Neuronal stem cell (in vitro differentiated cells): ENCODE results near the gene HAGHL.

Experiments used
- DNase-seq: peaks from one replicate; pipeline ENCODE4 v3.0.0-alpha.2; 2013; ENCODE audit warnings: low spot score
- H2AFZ ChIP-seq: one replicate; pipeline ENCODE4 v1.6.1; 2013; ENCODE audit warnings: mild to moderate bottlenecking, low read length, inconsistent platforms
- H2AK5ac ChIP-seq: 2 replicates; pipeline ENCODE4 v1.6.1; 2013; ENCODE audit warnings: low read depth, mild to moderate bottlenecking, inconsistent platforms, low read length, moderate library complexity, mixed read lengths
- H2BK120ac ChIP-seq: 2 replicates; pipeline ENCODE4 v1.6.1; 2013; ENCODE audit warnings: low read depth, mild to moderate bottlenecking, inconsistent platforms, low read length, moderate library complexity, mixed read lengths
- H2BK12ac ChIP-seq: one replicate; pipeline ENCODE4 v1.6.1; 2013; ENCODE audit warnings: low read length, inconsistent platforms
- H2BK15ac ChIP-seq: 2 replicates; pipeline ENCODE4 v1.6.1; 2013; ENCODE audit warnings: mild to moderate bottlenecking, low read length, inconsistent platforms, mixed read lengths
- H2BK5ac ChIP-seq: one replicate; pipeline ENCODE4 v1.6.1; 2013; ENCODE audit warnings: inconsistent platforms, mild to moderate bottlenecking, low read length, moderate library complexity
- H3K14ac ChIP-seq: one replicate; pipeline ENCODE4 v1.6.1; 2013; ENCODE audit warnings: low read length, inconsistent platforms
- H3K18ac ChIP-seq: 2 replicates; pipeline ENCODE4 v1.6.1; 2013; ENCODE audit warnings: low read length, inconsistent platforms
- H3K23ac ChIP-seq: 2 replicates; pipeline ENCODE4 v1.6.1; 2013; ENCODE audit warnings: low read depth, mild to moderate bottlenecking, mixed read lengths, low read length, inconsistent platforms; ENCODE audit not compliant: poor library complexity
- H3K27ac ChIP-seq: replicated peaks from 3 replicates; pipeline ENCODE4 v1.5.1; 2013; ENCODE audit warnings: low read length, inconsistent platforms
- H3K27me3 ChIP-seq, 3 experiments: 2 replicates each; pipeline ENCODE4 v1.6.1; 2013; ENCODE audit warnings: low read length in 3 of 3, mild to moderate bottlenecking in 2 of 3, inconsistent platforms in 1 of 3, low read depth in 1 of 3, mixed read lengths in 1 of 3, moderate library complexity in 1 of 3; ENCODE audit not compliant: control insufficient read depth in 3 of 3, insufficient read depth in 3 of 3
- H3K36me3 ChIP-seq, 2 donors: replicated peaks in 1 of 2; 2 replicates each; pipeline ENCODE4 v1.6.1; 2013; ENCODE audit warnings: low read length in 2 of 2; ENCODE audit not compliant: control insufficient read depth in 2 of 2, insufficient read depth in 2 of 2
- H3K4ac ChIP-seq: 2 replicates; pipeline ENCODE4 v1.6.1; 2013; ENCODE audit warnings: inconsistent platforms, mild to moderate bottlenecking, low read length, moderate library complexity
- H3K4me1 ChIP-seq, 2 donors: 1 replicate in 1 of 2; 2 replicates in 1 of 2; pipeline ENCODE4 v1.6.1; 2013; ENCODE audit warnings: low read length in 2 of 2, low read depth in 1 of 2; ENCODE audit not compliant: control insufficient read depth in 2 of 2, insufficient read depth in 1 of 2
- H3K4me2 ChIP-seq: one replicate; pipeline ENCODE4 v1.6.1; 2013; ENCODE audit warnings: mild to moderate bottlenecking, low read length, inconsistent platforms; ENCODE audit not compliant: insufficient read depth, poor library complexity, severe bottlenecking
- H3K4me3 ChIP-seq, 2 donors: 2 replicates each; pipeline ENCODE4 v1.5.1; 2013; ENCODE audit warnings: low read length in 2 of 2, mild to moderate bottlenecking in 2 of 2, inconsistent platforms in 1 of 2, moderate library complexity in 1 of 2
- H3K79me1 ChIP-seq: one replicate; pipeline ENCODE4 v1.6.1; 2013; ENCODE audit warnings: low read depth, mild to moderate bottlenecking, inconsistent platforms, low read length, moderate library complexity
- H3K9ac ChIP-seq: one replicate; pipeline ENCODE4 v1.6.1; 2013; ENCODE audit warnings: mild to moderate bottlenecking, low read depth, low read length, inconsistent platforms; ENCODE audit not compliant: poor library complexity
- H3K9me3 ChIP-seq, 2 donors: replicated peaks in 1 of 2; 2 replicates each; pipeline versions ENCODE3 to v1.6.1; 2013; ENCODE audit warnings: low read length in 2 of 2, mild to moderate bottlenecking in 2 of 2, inconsistent platforms in 1 of 2, low read depth in 1 of 2, mixed read lengths in 1 of 2, moderate library complexity in 1 of 2; ENCODE audit not compliant: control insufficient read depth in 2 of 2, insufficient read depth in 1 of 2
- H4K8ac ChIP-seq: one replicate; pipeline ENCODE4 v1.6.1; 2013; ENCODE audit warnings: low read depth, mild to moderate bottlenecking, inconsistent platforms, low read length, moderate library complexity
- H4K91ac ChIP-seq: one replicate; pipeline ENCODE4 v1.6.1; 2013; ENCODE audit warnings: low read length, low read depth, mild to moderate bottlenecking, inconsistent platforms; ENCODE audit not compliant: poor library complexity
- WGBS, 2 donors: extraction: QIAGEN DNeasy Blood & Tissue Kit; methylation state at CpG; one replicate each; pipeline ENCODE4 v1.1.7; 2013; ENCODE audit warnings: missing lambda C conversion rate in 2 of 2, mixed read lengths in 1 of 2; ENCODE audit not compliant: insufficient read length in 2 of 2, insufficient replicate concordance in 1 of 2; ENCODE audit errors: extremely low coverage in 2 of 2; 5-methylcytosine and 5-hydroxymethylcytosine counted together

Gene HAGHL

DNA sequence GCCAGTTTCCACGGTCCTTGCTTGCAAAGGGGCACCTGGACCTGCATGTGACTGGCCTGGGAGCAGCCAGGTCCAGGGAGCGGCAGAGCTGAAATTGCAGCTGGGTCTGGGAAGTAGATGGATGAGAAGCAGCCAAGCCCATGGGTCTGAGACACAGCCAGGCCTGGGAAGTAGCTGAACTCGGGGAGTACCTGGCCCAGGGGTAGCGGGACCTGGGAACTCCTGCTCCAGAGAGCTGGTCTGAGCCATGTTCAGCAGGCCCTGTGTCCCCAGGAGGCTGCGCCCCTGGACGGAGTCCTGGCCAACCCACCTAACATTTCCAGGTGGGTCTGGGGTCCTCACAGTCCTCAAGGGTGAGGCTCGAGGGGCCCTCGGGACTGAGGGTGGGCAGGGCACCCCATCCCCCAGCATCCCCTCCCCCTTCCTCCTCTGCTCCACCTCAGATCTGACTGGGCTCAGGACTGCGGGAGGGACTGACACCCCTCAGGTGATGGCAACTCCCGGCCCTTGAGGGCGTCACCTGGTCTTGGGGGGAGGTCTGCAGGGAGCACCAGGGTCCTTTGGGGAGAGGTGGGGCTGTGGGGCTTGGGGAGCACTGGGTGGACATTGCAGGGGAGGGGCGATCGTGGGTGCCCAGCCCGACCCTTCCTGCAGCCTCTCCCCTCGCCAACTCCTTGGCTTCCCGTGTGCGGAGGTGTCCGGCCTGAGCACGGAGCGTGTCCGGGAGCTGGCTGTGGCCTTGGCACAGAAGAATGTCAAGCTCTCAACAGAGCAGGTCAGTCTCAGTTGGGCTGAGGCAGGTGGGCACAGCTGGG, 36.7 kb downstream of the HAGHL start:
- peak overlapping the region; percentile 38 for H3K18ac ChIP-seq
- peaks cover 8 to 16% of the 10 kb centered on the region in 2 donors for H3K4me1 ChIP-seq
- H2BK120ac ChIP-seq = no peak overlapping the region
- no peak overlapping the region for H2AFZ ChIP-seq
- no CpG with 5 or more reads among the region's 21 CpGs for WGBS, 2 donors
- no peaks in the 10 kb centered on the region for H3K36me3 ChIP-seq
- H3K4me2 ChIP-seq = no peak overlapping the region
- peaks cover 5% of the 10 kb centered on the region for H3K79me1 ChIP-seq
- peak overlapping the region; percentile 9 for H3K14ac ChIP-seq
- H3K4ac ChIP-seq = peak overlapping the region; percentile 66
- H3K9ac ChIP-seq = no peak overlapping the region
- peak overlapping the region; percentile 97 for H2AK5ac ChIP-seq
- H2BK12ac ChIP-seq = peak overlapping the region; percentile 42
- no peak overlapping the region for H3K23ac ChIP-seq
- H4K91ac ChIP-seq = no peak overlapping the region
- H3K27ac ChIP-seq = no peak overlapping the region
- no peak overlapping the region for H2BK5ac ChIP-seq
- H3K27me3 ChIP-seq = peaks cover 0 to 15% (median 0%) of the 10 kb centered on the region in 3 experiments
- H4K8ac ChIP-seq = no peak overlapping the region
- no peak overlapping the region for H3K4me3 ChIP-seq
- H3K9me3 ChIP-seq = no peaks in the 10 kb centered on the region
- H2BK15ac ChIP-seq = peak overlapping the region; percentile 91
- DNase-seq = no peak

GRCh38 chr16:764184-764750, 37.4 kb downstream of the HAGHL start:
- no peak for DNase-seq
- no peak overlapping the region for H3K9ac ChIP-seq
- H3K23ac ChIP-seq = no peak overlapping the region
- H2AFZ ChIP-seq = no peak overlapping the region
- H3K4me3 ChIP-seq = no peak overlapping the region
- H3K4ac ChIP-seq = peak overlapping the region; percentile 66
- no peak overlapping the region for H4K91ac ChIP-seq
- H2BK5ac ChIP-seq = no peak overlapping the region
- WGBS, 2 donors = no CpG with 5 or more reads among the region's 20 CpGs
- H3K9me3 ChIP-seq = no peaks in the 10 kb centered on the region
- H3K4me1 ChIP-seq = peaks cover 8 to 19% of the 10 kb centered on the region in 2 donors
- H3K27me3 ChIP-seq = peaks cover 0 to 15% (median 0%) of the 10 kb centered on the region in 3 experiments
- H2BK12ac ChIP-seq = peak overlapping the region; percentile 14
- H3K14ac ChIP-seq = peak overlapping the region; percentile 9
- H2AK5ac ChIP-seq = peak overlapping the region; percentile 91
- H3K18ac ChIP-seq = peak overlapping the region; percentile 44
- no peak overlapping the region for H3K27ac ChIP-seq
- peaks cover 5% of the 10 kb centered on the region for H3K79me1 ChIP-seq
- H2BK15ac ChIP-seq = peak overlapping the region; percentile 85
- no peak overlapping the region for H3K4me2 ChIP-seq
- no peaks in the 10 kb centered on the region for H3K36me3 ChIP-seq
- no peak overlapping the region for H4K8ac ChIP-seq
- no peak overlapping the region for H2BK120ac ChIP-seq

- Histone ChIP-seq H2BK120ac (no peak overlapping the region), H3K4me2 (no peak overlapping the region), H3K4me3 (no peak overlapping the region), H3K79me1 (peaks cover 5% of the 10 kb centered on the region), H3K14ac (peak overlapping the region; percentile 71), H3K27ac (no peak overlapping the region), H3K18ac (peak overlapping the region; percentile 80), H3K4me1 (peaks cover 5 to 16% of the 10 kb centered on the region in 2 donors), H3K9ac (peak overlapping the region; percentile 21), H3K4ac (no peak overlapping the region), H3K23ac (no peak overlapping the region), H2BK15ac (peak overlapping the region; percentile 85), H3K27me3 (peaks cover 0 to 14% (median 0%) of the 10 kb centered on the region in 3 experiments), H2BK12ac (peak overlapping the region; percentile 73), H2AFZ (no peak overlapping the region), H3K36me3 (no peaks in the 10 kb centered on the region), H2AK5ac (peak overlapping the region; percentile 90), H3K9me3 (no peaks in the 10 kb centered on the region), H4K91ac (no peak overlapping the region), H2BK5ac (no peak overlapping the region), H4K8ac (no peak overlapping the region)
- DNase-seq = no peak
- WGBS, 2 donors = no CpG with 5 or more reads among the region's 38 CpGs
Measured at GRCh38 chr16:764848-765487, 38.1 kb downstream of the HAGHL start.

DNA sequence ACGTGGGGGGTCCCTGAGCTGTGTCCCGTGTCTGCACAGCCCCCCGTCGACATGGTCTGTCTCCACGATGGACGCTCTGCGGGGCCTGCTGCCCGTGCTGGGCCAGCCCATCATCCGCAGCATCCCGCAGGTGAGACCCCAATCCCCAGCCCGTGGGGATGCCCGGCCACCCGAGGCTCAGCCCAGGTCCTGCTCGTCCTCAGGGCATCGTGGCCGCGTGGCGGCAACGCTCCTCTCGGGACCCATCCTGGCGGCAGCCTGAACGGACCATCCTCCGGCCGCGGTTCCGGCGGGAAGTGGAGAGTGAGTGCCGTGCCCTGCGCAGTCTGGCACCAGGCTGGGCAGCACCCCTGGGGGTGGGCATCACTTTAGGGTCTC, 38.6 kb downstream of the HAGHL start:
- Histone ChIP-seq H3K4me2 (no peak overlapping the region), H2AK5ac (peak overlapping the region; percentile 90), H3K4me1 (peaks cover 3 to 14% of the 10 kb centered on the region in 2 donors), H3K9ac (peak overlapping the region; percentile 21), H3K27me3 (peaks cover 0 to 11% (median 0%) of the 10 kb centered on the region in 3 experiments), H3K14ac (peak overlapping the region; percentile 71), H2BK5ac (no peak overlapping the region), H2AFZ (no peak overlapping the region), H2BK12ac (peak overlapping the region; percentile 73), H3K36me3 (no peaks in the 10 kb centered on the region), H3K23ac (no peak overlapping the region), H4K8ac (peak overlapping the region; percentile 65), H2BK120ac (no peak overlapping the region), H4K91ac (no peak overlapping the region), H3K4ac (no peak overlapping the region), H2BK15ac (peak overlapping the region; percentile 85), H3K9me3 (no peaks in the 10 kb centered on the region), H3K18ac (peak overlapping the region; percentile 80), H3K4me3 (no peak overlapping the region), H3K27ac (no peak overlapping the region), H3K79me1 (peaks cover 5% of the 10 kb centered on the region)
- DNase-seq = no peak
- no CpG with 5 or more reads among the region's 29 CpGs for WGBS, 2 donors
